ENCODE results near the gene SMYD3. TPM values are rescaled to one million over a fixed set of nuclear protein-coding genes. Genes with fewer than 3 reads are reported as not detected.

SMYD3 gene
- total RNA-seq, 1 donor from 2014 or later = 8.2 TPM

GRCh38 chr1:246213502-246213901 lies 293.6 kb downstream of the SMYD3 start:
- no peak for DNase-seq
- intact Hi-C loops (cut with micrococcal nuclease) = no loop called here
- ATAC-seq = no peak

- DNase-seq (no peak), ATAC-seq (no peak)
- intact Hi-C loops (cut with micrococcal nuclease) = no loop called here
Observed at GRCh38 chr1:246213036-246213435, 294.0 kb downstream of the SMYD3 start.

- intact Hi-C loops (cut with micrococcal nuclease) = no loop called here
- DNase-seq = no peak
Observed at GRCh38 chr1:246212013-246212412, 295.1 kb downstream of the SMYD3 start.

GRCh38 chr1:246210756-246211155 lies 296.3 kb downstream of the SMYD3 start:
- ATAC-seq = no peak
- DNase-seq = no peak
- intact Hi-C loops (cut with micrococcal nuclease) = no loop called here

More at GRCh38 chr1:246212013-246212412, 295.1 kb downstream of the SMYD3 start:
- no peak for ATAC-seq

GRCh38 chr1:246208105-246208504 lies 299.0 kb downstream of the SMYD3 start:
- intact Hi-C loops (cut with micrococcal nuclease) = no loop called here
- ATAC-seq (no peak), DNase-seq (no peak)

GRCh38 chr1:246203180-246203579 lies 303.9 kb downstream of the SMYD3 start:
- DNase-seq (no peak), ATAC-seq (no peak)
- intact Hi-C loops (cut with micrococcal nuclease) = no loop called here

- DNase-seq (no peak), ATAC-seq (no peak)
- intact Hi-C loops (cut with micrococcal nuclease) = no loop called here
Observed at GRCh38 chr1:246200738-246201137, 306.3 kb downstream of the SMYD3 start.

GRCh38 chr1:246200225-246200624 lies 306.9 kb downstream of the SMYD3 start:
- DNase-seq (no peak), ATAC-seq (no peak)
- intact Hi-C loops (cut with micrococcal nuclease) = no loop called here

GRCh38 chr1:246199086-246199645 lies 307.9 kb downstream of the SMYD3 start:
- DNase-seq (no peak), ATAC-seq (no peak)
- intact Hi-C loops (cut with micrococcal nuclease) = no loop called here

GRCh38 chr1:246198115-246198816 lies 308.8 kb downstream of the SMYD3 start:
- ATAC-seq (no peak), DNase-seq (no peak)
- intact Hi-C loops (cut with micrococcal nuclease) = no loop called here

- DNase-seq = no peak
- intact Hi-C loops (cut with micrococcal nuclease) = no loop called here
- no peak for ATAC-seq
Observed at GRCh38 chr1:246197076-246197475, 310.0 kb downstream of the SMYD3 start.

- no peak for ATAC-seq
- intact Hi-C loops (cut with micrococcal nuclease) = no loop called here
- no peak for DNase-seq
Observed at GRCh38 chr1:246195296-246195695, 311.8 kb downstream of the SMYD3 start.

- intact Hi-C loops (cut with micrococcal nuclease) = no loop called here
- ATAC-seq = no peak
- DNase-seq = no peak
Observed at GRCh38 chr1:246193537-246193936, 313.5 kb downstream of the SMYD3 start.

- DNase-seq (no peak), ATAC-seq (no peak)
- intact Hi-C loops (cut with micrococcal nuclease) = no loop called here
Observed at GRCh38 chr1:246189126-246189525, 318.0 kb downstream of the SMYD3 start.

GRCh38 chr1:246187834-246188372 lies 319.2 kb downstream of the SMYD3 start:
- ATAC-seq (no peak), DNase-seq (no peak)
- intact Hi-C loops (cut with micrococcal nuclease) = no loop called here

- ATAC-seq = no peak
- no peak for DNase-seq
- intact Hi-C loops (cut with micrococcal nuclease) = no loop called here
Observed at GRCh38 chr1:246184503-246184902, 322.6 kb downstream of the SMYD3 start.

GRCh38 chr1:246182149-246182851 lies 324.8 kb downstream of the SMYD3 start:
- DNase-seq (no peak), ATAC-seq (no peak)
- intact Hi-C loops (cut with micrococcal nuclease) = no loop called here

- no peak for DNase-seq
- intact Hi-C loops (cut with micrococcal nuclease) = no loop called here
- ATAC-seq = no peak
Observed at GRCh38 chr1:246181241-246181640, 325.8 kb downstream of the SMYD3 start.

GRCh38 chr1:246179401-246179800 lies 327.7 kb downstream of the SMYD3 start:
- ATAC-seq (no peak), DNase-seq (no peak)
- intact Hi-C loops (cut with micrococcal nuclease) = no loop called here

GRCh38 chr1:246178717-246179311 lies 328.3 kb downstream of the SMYD3 start:
- ATAC-seq = no peak
- no peak for DNase-seq
- intact Hi-C loops (cut with micrococcal nuclease) = no loop called here

Data from left ventricle myocardium superior (tissue), 1 donor.